ENCODE measurements around the gene ENO2.

DNA sequence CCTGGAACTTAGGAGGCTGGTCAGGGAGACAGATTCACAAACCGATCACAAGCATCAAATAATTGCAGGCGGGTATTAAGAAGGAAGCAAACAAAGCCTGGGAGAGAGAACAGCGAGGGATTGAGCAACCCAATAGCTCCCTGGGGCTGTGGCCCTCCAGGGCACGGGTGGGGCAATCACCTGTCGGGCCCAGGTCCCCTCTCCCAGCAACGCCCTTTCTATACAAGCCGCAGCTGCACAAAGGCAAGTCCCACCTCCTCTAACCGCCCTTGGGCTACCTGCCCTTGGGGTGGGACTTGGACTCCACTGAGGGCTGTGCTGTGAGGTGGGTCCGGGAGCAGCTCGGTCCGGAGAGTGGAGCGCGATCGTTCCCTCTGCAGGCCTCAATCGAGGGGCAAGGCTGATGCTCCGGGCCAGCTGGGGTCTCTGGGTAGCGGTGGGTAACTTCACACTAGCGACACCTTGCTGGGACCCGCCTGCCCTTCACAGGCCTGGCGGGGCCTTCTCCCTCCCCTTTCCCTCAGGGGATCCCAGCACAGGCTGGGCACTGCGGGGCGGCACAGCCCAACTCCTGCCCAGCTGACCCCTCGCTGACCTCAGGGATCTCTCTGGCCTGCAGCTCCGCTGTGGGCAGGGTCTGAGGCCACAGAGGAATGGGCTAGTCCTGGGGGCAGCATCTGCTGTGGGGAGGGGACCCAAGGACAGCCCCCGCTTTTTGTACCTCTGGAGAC lies 48.1 kb downstream of the ENO2 start:
- TF ChIP-seq, protein P1, sequence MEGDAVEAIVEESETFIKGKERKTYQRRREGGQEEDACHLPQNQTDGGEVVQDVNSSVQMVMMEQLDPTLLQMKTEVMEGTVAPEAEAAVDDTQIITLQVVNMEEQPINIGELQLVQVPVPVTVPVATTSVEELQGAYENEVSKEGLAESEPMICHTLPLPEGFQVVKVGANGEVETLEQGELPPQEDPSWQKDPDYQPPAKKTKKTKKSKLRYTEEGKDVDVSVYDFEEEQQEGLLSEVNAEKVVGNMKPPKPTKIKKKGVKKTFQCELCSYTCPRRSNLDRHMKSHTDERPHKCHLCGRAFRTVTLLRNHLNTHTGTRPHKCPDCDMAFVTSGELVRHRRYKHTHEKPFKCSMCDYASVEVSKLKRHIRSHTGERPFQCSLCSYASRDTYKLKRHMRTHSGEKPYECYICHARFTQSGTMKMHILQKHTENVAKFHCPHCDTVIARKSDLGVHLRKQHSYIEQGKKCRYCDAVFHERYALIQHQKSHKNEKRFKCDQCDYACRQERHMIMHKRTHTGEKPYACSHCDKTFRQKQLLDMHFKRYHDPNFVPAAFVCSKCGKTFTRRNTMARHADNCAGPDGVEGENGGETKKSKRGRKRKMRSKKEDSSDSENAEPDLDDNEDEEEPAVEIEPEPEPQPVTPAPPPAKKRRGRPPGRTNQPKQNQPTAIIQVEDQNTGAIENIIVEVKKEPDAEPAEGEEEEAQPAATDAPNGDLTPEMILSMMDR (conservative IDR thresholded peaks at IDR 0.05 in 1 of 2, IDR thresholded peaks at IDR 0.05 in 1 of 2; ENCODE audit: low read depth in 1 of 2, low read length in 2 of 2), result no peak
- no peak for TF ChIP-seq EZH2 (IDR thresholded peaks at IDR 0.05; ENCODE audit: low read length, missing control alignments)

Data from fibroblast of lung (primary cell).